GM10266 (cell line): ENCODE measurements around the gene GJC3.

Experiments used
- DNase-seq: peaks from one replicate; pipeline ENCODE4 v3.0.0; 2012; ENCODE audit errors: extremely low spot score
- CTCF ChIP-seq: IDR thresholded peaks from 2 replicates; pipeline ENCODE4 v1.5.1; 2012; ENCODE audit warnings: mild to moderate bottlenecking, low read depth; ENCODE audit not compliant: control insufficient read depth, insufficient read depth; ENCODE audit errors: missing control alignments

Gene GJC3

GRCh38 chr7:99876491-99876890 lies 52.9 kb downstream of the GJC3 start:
- DNase-seq = no peak
- no peak for TF ChIP-seq CTCF
